ENCODE data around the gene AK9.

- TF ChIP-seq EZH2 (IDR thresholded peaks at IDR 0.05; ENCODE audit: borderline replicate concordance, low read depth, low read length, severe bottlenecking) = no peak
- peak; percentile 11 for TF ChIP-seq CTCF (IDR thresholded peaks at IDR 0.05; ENCODE audit: borderline replicate concordance, extremely low read depth, low read length, poor library complexity, severe bottlenecking)
Observed at GRCh38 chr6:109447878-109448555, 243.0 kb downstream of the AK9 start.

Data from DND-41 (cell line).